Middle frontal gyrus (tissue), 1 donor: Measurements from ENCODE around the gene ANKRD1.
"Not testable (repeated sequence)": the region's sequence is repeated elsewhere in the genome, so short reads cannot be mapped to it uniquely, and the experiment has no call there.

Experiments used
- DNase-seq: peaks from one replicate; pipeline ENCODE4 v3.0.0-alpha.2; 2015; ENCODE audit warnings: low spot score; ENCODE audit errors: extremely low spot score

Gene ANKRD1

DNA sequence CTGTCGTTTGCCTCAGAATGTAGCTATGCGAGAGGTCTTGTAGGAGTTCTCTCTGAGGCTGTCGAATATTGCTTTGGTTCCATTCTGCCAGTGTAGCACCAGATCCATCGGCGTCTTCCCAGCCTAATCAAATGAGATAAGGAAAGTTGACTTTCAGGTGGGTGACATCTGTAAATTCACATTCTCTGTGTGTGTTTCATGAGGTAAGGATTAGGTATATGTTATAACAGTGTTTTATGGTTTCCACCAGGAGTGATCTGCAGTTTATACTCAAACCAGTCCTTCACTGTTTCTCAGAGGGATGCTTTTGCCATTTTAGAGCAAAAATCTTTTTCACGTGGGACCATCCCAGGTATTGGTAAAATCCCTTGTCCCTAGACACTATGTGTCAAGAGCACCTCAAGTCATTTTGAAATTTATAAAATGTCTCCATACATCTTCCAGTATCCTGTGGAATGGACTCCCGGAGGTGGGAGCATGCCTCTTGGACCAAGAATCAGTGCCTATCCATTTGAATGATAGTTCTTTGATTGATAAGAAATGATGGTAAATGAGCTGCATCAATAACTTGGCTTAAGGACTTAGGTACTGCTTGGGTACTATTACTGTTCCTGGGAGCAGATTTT, 7.9 kb downstream of the ANKRD1 start:
- DNase-seq: no peak

DNA sequence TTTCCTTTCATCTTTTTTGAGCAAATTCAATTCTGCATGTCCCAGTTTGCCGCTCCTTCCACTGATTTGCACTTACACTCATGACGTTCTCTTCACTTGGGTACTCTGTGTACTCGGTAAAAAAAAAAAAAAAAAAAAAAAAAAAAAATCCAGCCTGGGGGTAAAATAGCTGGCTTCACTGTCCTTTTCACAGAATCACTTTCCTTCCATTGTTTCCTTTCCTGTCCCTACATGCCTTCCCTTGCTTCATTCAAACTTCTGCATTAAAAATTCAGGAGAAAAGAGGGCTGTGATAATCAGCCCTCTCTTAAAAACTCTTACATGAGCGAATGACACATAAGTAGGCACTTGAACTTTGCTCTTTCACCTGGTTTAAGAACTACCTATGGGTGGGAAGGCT, 8.7 kb downstream of the ANKRD1 start:
- no peak for DNase-seq

DNA sequence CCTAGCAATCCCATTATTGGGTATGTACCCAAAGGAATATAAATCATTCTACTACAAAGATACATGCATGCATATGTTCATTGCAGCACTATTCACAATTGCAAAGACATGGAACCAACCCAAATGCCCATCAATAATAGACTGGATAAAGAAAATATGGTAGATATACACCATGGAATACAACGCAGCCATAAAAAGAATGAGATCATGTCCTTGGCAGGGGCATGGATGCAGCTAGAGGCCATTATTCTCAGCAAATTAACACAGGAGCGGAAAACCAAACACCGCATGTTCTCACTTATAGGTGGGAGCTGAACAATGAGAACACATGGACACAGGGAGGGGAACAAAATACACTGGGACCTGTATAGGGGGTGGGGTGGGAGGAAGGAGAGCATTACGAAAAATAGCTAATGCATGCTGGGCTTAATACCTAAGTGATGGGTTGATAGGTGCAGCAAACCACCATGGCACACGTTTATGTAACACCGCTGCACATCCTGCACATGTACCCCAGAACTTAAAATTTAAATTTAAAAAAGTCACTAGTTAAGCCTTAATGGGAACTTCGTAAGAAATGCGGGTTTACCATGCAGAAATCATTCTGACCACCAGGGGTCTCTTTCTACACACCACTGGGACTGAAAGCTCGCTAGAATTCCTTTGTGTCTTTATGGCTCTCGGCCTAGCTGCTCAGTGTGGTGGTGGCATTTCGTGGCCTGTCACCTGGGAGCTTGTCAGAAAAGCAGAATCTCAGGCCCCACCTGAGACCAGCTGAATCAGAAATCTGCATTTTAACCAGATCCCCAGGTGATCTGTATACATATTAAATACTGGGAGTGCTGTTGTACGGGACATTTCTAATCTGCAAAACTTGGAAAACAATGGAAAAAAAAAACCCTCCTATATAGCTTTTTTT, 9.5 kb downstream of the ANKRD1 start:
- peak; percentile 70 for DNase-seq

DNA sequence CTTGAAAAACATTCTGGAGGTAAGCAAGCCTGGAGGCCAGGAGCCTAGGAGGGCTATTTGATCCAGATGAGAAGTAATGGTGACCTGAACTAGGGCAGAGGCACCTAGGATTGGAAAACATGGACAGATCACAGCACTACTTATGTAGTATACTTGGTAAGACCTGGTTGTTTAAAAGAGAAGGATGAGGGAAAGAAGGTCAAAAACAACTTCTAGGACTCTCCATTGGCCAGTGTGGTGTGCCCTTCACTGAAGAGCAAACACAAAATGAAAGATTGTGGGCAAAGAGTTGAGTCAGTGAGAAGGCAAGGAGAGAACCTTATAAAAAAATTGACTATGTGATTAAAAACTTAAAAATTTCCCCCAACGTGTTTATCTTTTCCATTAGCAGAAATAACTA, 14.3 kb downstream of the ANKRD1 start:
- no peak for DNase-seq

DNA sequence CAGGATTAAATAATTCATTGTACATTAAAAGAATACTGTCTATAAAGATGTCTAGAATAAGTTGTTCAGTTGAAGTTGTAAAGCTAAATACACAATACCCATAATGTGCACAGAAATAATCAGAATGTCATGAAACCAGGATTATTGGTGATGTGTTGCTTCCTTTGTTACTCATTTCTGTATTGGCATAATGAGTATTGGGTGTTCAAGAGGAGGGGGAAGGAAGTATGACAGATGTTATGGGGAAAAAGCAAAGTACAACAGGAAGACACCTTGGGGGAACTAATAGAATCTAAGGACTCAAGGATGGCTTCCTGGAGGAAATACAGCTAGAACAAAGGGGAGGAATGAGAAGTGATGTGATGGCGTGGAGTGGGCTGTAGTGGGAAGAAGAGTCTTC, 15.0 kb downstream of the ANKRD1 start:
- no peak for DNase-seq

DNA sequence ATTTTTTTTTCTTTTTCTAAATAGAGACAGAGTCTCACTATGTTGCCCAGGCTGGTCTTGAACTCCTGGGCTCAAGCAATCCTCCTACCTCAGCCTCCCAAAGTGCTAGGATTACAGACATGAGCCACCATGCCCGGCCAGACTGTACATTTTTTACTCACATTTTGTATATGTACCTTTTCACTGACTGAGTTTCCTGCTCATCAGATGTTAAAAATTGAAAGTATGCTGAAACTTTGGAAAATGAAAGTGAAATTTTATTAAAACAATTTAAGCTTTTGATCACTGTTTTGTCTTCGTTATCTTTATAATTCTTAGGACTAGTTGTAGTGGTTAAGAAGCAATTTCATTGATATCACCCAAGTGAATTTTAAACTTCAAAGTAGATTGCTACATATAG, 24.0 kb downstream of the ANKRD1 start:
- DNase-seq: not testable (repeated sequence)

DNA sequence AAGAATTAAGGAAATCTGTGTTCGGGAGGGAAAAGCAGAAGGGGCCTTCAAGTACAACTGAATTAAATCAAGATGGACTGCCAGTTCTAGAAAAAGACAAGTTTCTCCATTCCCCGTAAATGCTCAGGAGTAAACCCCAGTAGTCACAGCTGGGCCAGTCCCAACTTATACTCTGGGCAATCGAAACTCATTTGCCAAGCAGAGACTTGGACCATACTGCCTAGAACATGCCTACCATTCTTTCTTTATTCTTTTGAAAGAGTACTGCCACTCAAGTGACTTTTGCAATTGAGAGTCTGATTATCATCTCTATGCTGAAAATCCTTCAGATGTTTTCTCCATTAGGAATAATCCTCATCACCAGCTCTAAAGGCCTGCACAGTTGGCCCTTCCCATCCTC, 27.7 kb downstream of the ANKRD1 start:
- no peak for DNase-seq

DNA sequence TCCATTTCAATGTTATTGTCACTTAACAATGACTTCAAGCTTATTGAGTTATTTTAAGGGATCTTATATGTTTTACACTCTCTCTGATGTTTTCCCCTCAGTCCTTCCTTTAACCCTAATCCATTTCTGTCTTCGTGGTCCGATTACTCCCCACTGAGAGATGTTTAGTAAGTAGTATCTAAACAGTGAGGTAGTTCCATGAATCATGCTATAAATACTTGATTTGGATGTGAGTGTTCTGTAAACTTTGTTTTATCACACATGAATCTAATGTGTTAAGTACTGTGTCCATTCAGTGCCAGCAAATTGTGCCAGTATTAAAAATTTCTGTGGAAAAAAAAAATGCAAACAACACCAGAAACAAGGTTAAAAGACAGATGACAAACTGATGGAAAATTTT, 30.5 kb downstream of the ANKRD1 start:
- DNase-seq: no peak

DNA sequence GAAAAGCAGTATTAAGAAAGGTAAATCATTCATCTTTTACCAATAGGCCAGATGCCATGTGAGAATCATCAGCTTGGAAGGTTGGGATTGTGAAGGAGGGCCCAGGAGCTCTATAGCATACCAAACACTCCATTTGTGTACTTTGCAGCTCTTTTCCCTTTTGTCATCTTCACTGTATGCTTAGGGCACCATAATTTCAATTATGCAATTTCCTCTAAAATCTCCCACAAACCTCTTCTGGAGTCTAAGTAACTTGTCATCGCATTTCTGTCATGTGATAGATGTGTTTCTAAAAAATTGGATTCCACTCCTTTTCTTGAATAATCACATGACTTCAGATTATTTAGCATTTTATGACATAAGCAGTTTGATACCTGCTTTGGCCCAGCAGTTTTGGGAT, 31.3 kb downstream of the ANKRD1 start:
- DNase-seq: no peak

DNA sequence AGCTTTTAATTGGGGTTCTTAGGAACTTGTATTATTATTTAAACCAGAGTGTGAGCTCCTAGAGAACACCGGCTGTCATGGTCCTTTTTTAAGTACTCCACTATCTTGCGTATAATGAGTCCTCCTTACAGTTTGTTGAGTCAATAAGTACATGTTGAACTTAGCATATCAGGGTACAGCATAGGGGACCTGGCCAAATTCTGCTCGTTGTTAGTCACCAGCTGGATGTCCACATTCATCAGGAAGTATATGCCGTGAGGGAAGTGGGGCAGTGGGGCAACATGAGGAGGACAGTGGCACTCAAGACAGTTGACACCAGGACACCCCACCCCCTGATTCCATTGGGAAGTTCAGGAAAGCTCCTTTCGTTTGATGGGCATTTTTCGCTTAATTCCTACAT, 32.5 kb downstream of the ANKRD1 start:
- DNase-seq: no peak

DNA sequence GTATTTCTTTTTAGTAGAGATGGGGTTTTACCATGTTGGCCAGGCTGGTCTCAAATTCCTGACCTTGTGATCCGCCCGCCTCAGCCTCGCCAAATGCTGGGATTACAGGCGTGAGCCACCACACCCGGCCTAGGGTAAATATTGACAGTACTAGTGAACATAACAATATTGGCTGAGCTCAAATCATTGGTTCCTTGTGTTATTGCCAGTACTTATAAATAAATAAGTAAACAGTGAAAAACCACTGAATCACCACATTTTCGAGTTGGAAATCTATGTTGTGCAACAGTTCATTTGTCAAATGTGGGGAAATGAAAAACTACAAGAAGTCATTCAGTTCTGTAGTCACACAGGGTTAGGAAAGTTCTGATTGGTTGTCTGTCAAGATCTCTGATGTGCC, 33.3 kb downstream of the ANKRD1 start:
- no peak for DNase-seq

DNA sequence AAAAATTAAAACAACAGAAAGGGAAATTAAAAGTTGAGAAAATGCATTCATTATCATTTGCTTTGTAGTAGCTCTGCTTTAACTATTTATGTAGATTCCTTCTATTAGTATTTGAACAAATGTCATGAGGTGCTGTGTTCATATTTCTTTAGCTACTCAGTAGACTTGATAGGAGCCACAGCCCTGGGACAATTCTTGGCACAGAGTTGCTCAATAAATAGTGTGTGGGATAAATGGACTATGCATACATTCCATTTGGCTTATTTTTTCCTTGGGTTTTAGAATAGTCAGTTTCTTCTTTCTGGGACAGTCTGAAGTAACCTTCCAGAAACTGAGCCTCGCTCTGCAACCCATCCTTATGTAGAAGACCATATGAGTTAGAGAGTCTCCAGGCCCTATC, 35.7 kb downstream of the ANKRD1 start:
- DNase-seq: no peak

DNA sequence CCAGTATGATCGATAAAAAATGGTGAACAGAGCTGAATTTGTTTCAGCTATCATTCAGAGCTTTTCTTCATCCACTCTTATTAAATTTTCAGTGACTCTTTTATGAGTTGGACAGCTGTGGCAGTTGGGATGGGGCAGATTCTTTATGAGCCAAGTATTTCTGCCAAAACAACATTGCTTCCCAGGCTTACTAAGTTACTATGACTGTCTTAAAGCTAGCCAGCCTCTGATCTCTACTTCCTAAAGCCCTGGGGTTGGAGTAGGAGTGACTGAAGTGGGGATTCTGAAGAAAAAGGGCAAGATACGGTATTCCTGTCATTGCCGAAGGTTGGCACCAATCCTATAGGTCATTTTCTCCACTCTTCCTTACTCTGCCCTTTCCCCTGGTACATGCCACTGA, 36.5 kb downstream of the ANKRD1 start:
- no peak for DNase-seq

DNA sequence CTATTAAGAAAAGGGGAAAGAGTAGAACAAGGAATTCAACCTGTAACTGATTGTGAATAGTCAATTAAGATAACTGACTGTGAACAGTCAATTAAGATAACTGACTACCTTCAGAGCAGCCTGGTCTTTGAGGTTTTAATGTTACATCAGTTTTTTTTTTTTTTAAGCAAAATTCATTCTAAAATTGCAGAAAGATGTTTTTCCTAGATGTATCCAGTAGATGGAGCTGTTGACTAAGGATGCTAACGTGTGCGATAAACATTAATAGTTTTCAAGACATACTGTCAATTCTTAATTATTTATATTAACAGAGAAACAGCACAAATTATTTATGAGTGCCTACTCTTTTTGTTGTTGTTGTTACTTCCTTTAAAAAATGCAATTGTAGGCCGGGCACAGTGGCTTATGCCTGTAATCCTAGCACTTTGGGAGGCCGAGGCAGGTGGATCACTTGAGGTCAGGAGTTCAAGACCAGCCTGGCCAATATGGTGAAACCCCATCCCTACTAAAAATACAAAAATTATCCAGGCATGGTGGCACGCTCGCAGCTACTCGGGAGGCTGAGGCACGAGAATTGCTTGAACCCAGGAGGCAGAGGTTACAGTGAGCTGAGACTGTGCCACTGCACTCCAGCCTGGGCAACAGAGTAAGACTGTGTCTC, 40.7 kb downstream of the ANKRD1 start:
- not testable (repeated sequence) for DNase-seq

DNA sequence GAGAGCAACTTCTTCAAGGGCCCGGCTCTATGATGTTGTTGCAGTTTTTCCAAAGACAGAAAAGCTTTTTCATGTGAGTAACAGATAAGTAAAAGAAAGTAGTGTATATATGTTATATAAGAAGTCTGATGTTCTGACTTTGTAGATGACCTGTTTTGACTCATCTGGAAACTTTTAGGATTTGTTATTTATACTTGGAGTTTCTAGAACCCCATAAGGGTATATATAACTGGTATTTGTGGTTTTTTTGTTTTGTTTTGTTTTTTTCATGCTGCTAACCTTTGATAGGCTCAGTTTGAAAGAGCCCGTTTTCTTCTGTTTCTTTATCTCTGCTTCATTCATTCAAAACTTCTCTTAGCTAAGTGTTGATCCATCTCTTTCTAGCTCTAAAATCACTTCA, 41.8 kb downstream of the ANKRD1 start:
- no peak for DNase-seq

DNA sequence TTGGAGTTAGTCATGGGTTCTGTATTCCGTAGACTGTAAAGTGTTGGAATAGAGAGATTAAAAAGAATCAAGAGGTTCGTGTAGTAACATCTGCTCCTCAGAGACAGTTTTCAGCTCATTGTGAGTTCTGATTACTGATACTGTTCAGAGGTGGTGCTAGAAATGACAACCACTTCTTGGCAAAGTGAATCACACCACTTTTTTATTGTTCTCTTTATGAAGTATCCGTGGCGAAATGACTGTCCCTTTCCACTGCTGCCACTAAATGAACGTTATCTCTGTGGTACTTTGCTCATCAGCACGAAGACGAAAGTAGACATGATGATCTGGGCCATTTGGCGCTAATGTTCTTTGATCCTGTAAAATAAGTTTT, 48.3 kb downstream of the ANKRD1 start:
- no peak for DNase-seq

DNA sequence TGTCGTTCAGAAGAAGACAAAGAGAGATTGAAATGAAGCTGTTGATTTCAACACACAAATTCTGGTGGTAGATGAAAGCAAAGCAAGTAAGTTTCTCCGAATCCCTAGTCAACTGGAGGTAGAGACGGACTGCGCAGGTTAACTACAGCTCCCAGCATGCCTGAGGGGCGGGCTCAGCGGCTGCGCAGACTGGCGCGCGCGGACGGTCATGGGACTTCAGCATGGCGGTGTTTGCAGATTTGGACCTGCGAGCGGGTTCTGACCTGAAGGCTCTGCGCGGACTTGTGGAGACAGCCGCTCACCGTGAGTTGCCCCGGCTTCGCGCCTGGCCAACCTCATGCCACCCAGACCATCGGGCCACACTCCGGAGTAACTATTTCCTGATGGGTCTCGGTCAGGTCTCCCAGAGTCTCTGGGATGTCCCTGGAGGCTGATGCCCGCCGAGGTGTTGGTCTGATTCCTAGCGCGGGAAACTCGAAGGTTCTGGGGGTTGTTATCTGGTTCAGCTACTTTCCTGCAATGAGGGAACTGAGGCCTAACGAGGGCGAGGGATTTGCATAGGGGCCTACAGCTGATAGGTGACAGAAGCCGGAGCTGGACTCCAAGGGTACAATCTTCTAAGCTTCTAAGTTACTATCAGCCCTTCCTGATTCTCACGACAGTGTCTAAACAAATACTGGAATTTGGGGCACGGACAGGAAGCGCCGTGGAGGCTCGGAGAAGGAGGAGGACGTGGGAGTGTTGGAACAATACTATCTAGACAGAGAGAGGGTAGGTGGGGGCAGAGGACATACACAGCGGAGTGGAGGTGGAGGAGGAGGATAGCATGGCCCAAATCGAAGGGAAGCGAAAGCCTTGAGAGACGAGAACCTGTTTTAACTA, 48.9 kb downstream of the ANKRD1 start, which contains the start of gene RPP30:
RPP30 (plus strand) TSS at position 209 of the 882 bp plus-strand sequence; CDS start at position 222, 13 bp downstream.
- peak; percentile 71 for DNase-seq

DNA sequence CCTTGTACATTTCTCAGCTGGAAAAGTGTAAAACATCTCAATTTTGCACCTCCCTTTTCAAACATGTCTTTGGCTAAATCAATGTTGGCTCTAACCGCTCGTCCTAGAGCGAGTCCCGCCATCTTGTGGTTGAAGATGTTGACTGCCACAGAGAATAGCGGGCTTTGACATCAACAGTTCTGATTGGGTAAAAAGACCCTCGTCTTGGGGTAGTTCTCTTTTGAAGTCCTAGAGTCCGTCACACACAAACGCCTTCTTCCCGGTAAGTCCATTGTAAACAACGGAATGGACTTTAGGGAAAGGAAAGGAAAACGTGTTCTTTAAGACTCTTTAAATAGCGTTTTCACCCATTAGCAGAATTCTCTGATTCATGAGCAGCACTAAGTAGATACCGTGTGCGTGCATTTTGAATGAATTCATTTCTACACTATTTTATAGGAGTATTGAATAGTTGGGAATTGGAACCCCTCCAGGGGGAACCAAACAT, 49.6 kb downstream of the ANKRD1 start:
- peak; percentile 61 for DNase-seq

DNA sequence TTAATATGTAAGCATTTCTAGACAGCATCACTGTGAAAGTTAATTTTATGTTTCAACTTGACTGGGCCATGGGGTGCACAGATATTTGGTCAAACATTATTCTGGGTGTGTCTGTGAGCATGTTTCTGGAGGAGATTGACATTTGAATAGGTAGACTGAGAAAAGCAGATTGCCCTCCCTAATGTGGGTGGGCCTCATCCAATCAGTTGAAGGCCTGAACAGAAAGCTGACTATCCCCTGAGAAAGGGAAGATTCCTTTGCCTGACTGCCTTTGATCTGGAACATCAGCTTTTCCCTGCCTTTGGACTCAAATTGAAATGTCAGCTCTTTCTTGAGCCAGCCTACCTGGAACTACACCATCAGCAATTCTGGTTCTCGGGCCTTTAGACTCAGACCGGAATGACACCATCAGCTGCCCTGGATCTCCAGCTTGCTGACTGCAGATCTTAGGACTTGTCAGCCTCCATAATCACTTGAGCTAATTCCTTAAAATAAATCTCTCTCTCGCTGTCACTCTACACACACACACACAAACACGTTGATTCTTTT, 54.8 kb downstream of the ANKRD1 start:
- no peak for DNase-seq

DNA sequence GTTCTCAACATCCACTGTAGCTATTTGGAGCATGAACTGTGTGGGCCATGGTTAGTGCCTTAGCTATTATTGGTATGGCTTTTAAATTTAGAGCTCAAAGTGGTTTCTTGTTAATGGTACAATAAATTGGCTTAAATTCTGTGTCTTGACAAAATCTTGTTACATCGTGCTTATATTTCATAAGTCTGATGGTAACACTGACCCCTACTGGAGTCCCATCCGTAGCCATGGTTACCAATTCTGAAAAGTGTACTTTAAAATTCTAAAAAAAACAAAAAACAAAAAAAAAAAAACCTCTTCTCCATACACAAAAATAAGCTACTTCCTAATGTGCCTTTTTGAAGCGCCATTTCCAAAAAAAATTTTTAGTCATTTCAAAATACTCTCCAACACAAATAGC, 55.5 kb downstream of the ANKRD1 start:
- DNase-seq: no peak
